ENCODE measurements around the gene KREMEN2. TPM values are rescaled to one million over a fixed set of nuclear protein-coding genes. Genes with fewer than 3 reads are reported as not detected.

KREMEN2 gene
- total and polyA plus RNA-seq, 2 of the 13 experiments (the other 11 are each of a cell fraction or from before 2014, with no cell fraction given), result 0.48 to 1.2 TPM

DNA sequence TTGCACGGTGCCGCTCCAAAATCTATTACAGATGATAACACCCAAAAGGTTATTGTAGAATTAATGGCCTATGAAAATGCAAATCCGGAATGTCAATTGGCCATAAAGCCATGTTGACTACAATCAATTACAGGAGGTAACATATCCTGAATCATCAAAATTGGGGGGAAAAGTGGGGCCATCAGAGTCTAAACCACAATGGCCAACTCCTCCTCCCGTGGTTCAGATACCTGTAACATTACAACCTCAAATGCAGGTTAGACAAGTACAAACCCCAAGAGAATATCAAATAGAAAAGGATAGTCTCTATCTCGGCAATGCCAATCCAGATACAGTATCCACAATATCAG, 37.5 kb upstream of the KREMEN2 start:
- Histone ChIP-seq H3K36me3 (replicated peaks in 1 of 2; ENCODE audit: control insufficient read depth in 1 of 2, insufficient read depth in 2 of 2, low read length in 2 of 2) (peaks cover 4 to 5% of the 10 kb centered on the region in 2 experiments; a peak in 3 of 5 replicates), H3K79me2 (ENCODE audit: insufficient read depth, low read length) (no peaks in the 10 kb centered on the region), H3K9me3 (ENCODE audit: low read length) (no peaks in the 10 kb centered on the region), H2AFZ (ENCODE audit: low read length) (no peak overlapping the region), H3K27ac (ENCODE audit: extremely low read length, insufficient read depth, low read length) (no peak overlapping the region), H3K4me1 (ENCODE audit: insufficient read depth, low read length) (0 out of 2 replicates have a peak, but pooled peaks cover 9% of the 10 kb centered on the region), H3K27me3 (ENCODE audit: control insufficient read depth in 1 of 2, insufficient read depth in 2 of 2, low read length in 2 of 2) (no peaks in the 10 kb centered on the region), H4K20me1 (ENCODE audit: insufficient read depth, low read length) (no peaks in the 10 kb centered on the region), H3K4me2 (ENCODE audit: low read depth, low read length) (peak overlapping the region; percentile 56; the same call in 1 of the 2 replicates), H3K4me3 (replicated peaks in 1 of 3; ENCODE audit: insufficient read depth in 1 of 3, low read depth in 2 of 3, low read length in 3 of 3) (no peak overlapping the region), H3K9ac (ENCODE audit: insufficient read depth, low read depth, low read length) (no peak overlapping the region)
- intact Hi-C loops (cut with micrococcal nuclease; ENCODE audit: unreplicated experiment), result no loop called here
- POLR2A ChIA-PET, result interaction anchor here (0.6 to 1.0 kb wide), 3 partner anchors 15 to 58 kb away, joined by 4 to 6 read pairs (median 4); no protein-coding TSS in a partner anchor
- in situ Hi-C loops (cut with HindIII; ENCODE audit: extremely low pct_ligation_motif_present, low pct_unique_long_range_greater_than_20kb), result no loop called here
- FAIRE-seq (no peak), ATAC-seq (no peak), DNase-seq (ENCODE audit: low spot score) (no peak)
- no TSS peak for BruUV-seq (replicated peaks)
- 87% methylated on average over 5 of the region's 5 CpGs for WGBS (ENCODE audit: low lambda C conversion rate)
- CTCF ChIA-PET (ENCODE audit: low intra/inter-chr PET ratio, low total read pairs), result interaction anchor here (1.1 to 2.0 kb wide), 4 partner anchors 52 to 88 kb away, joined by 3 to 9 read pairs (median 7); no protein-coding TSS in a partner anchor
- TF ChIP-seq ZSCAN12 (CRISPR knock-in tag; IDR thresholded peaks at IDR 0.05) (no peak), MAFK (conservative IDR thresholded peaks at IDR 0.05 in 1 of 2, IDR thresholded peaks at IDR 0.05 in 1 of 2; ENCODE audit: low read length in 2 of 2) (peak in 1 of 2 experiments; percentile 24; a peak in 1 of 4 replicates)

DNA sequence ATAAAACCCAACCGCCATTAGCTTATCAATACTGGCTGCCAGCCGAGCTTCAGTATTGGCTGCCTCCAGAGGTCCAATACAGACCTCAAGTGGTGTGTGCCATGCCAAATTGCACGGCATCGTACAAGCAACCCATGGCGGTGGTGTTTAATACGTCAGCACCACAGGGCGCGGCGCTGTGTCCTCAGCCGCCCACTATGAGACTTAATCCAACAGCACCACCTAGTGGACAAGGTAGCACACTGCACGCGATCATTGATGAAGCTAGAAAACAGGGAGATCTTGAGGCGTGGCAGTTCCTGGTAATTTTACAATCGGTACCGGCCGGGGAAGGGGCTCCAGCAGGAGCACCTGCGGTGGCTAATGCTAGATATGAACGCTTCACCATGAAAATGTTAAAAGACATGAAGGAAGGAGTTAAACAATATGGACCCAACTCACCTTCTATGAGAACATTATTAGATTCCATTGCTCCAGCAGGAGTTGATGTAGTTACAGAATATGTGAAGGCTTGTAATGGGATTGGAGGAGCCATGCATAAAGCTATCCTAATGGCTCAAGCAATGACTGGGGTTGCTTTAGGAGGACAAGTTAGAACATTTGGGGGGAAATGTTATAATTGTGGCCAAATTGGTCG, 36.9 kb upstream of the KREMEN2 start:
- no peak overlapping the region for H3K4me3 ChIP-seq (replicated peaks in 1 of 3; ENCODE audit: insufficient read depth in 1 of 3, low read depth in 2 of 3, low read length in 3 of 3)
- H3K79me2 ChIP-seq (ENCODE audit: insufficient read depth, low read length), result no peaks in the 10 kb centered on the region
- peak overlapping the region; percentile 56 for H3K4me2 ChIP-seq (ENCODE audit: low read depth, low read length)
- intact Hi-C loops (cut with micrococcal nuclease; ENCODE audit: unreplicated experiment), result no loop called here
- 37% methylated on average over 6 of the region's 19 CpGs for WGBS (ENCODE audit: low lambda C conversion rate)
- H3K9me3 ChIP-seq (ENCODE audit: low read length), result no peaks in the 10 kb centered on the region
- ChIA-PET CTCF (ENCODE audit: low intra/inter-chr PET ratio, low total read pairs) (interaction anchor here (1.1 to 2.0 kb wide), 4 partner anchors 52 to 88 kb away, joined by 3 to 9 read pairs (median 7); no protein-coding TSS in a partner anchor), POLR2A (interaction anchor here (0.5 to 1.0 kb wide), 5 partner anchors 15 to 59 kb away, joined by 3 to 6 read pairs (median 4); partner anchors contain the start of gene FLYWCH1)
- DNase-seq (ENCODE audit: low spot score), result peak; percentile 74
- no peak overlapping the region for H3K9ac ChIP-seq (ENCODE audit: insufficient read depth, low read depth, low read length)
- in situ Hi-C loops (cut with HindIII; ENCODE audit: extremely low pct_ligation_motif_present, low pct_unique_long_range_greater_than_20kb), result no loop called here
- no peak overlapping the region for H2AFZ ChIP-seq (ENCODE audit: low read length)
- peak; percentile 83 for ATAC-seq
- no TSS peak for BruUV-seq (replicated peaks)
- no peaks in the 10 kb centered on the region for H4K20me1 ChIP-seq (ENCODE audit: insufficient read depth, low read length)
- no peak overlapping the region for H3K27ac ChIP-seq (ENCODE audit: extremely low read length, insufficient read depth, low read length)
- no peaks in the 10 kb centered on the region for H3K27me3 ChIP-seq (ENCODE audit: control insufficient read depth in 1 of 2, insufficient read depth in 2 of 2, low read length in 2 of 2)
- FAIRE-seq, result peak; percentile 89
- H3K36me3 ChIP-seq (replicated peaks in 1 of 2; ENCODE audit: control insufficient read depth in 1 of 2, insufficient read depth in 2 of 2, low read length in 2 of 2), result peaks cover 4 to 5% of the 10 kb centered on the region in 2 experiments; a peak in 3 of 5 replicates
- 0 out of 2 replicates have a peak, but pooled peaks cover 9% of the 10 kb centered on the region for H3K4me1 ChIP-seq (ENCODE audit: insufficient read depth, low read length)
- TF ChIP-seq, protein P1, sequence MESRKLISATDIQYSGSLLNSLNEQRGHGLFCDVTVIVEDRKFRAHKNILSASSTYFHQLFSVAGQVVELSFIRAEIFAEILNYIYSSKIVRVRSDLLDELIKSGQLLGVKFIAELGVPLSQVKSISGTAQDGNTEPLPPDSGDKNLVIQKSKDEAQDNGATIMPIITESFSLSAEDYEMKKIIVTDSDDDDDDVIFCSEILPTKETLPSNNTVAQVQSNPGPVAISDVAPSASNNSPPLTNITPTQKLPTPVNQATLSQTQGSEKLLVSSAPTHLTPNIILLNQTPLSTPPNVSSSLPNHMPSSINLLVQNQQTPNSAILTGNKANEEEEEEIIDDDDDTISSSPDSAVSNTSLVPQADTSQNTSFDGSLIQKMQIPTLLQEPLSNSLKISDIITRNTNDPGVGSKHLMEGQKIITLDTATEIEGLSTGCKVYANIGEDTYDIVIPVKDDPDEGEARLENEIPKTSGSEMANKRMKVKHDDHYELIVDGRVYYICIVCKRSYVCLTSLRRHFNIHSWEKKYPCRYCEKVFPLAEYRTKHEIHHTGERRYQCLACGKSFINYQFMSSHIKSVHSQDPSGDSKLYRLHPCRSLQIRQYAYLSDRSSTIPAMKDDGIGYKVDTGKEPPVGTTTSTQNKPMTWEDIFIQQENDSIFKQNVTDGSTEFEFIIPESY (CRISPR knock-in tag; IDR thresholded peaks at IDR 0.05), result 0 out of 2 replicates have a peak, but pooled peaks have one; percentile 37
- TF ChIP-seq TARDBP (CRISPR knock-in tag; IDR thresholded peaks at IDR 0.05), result no peak
- TF ChIP-seq RBM39 (IDR thresholded peaks at IDR 0.05; ENCODE audit: low read depth, low read length, poor library complexity, severe bottlenecking), result no peak
- TF ChIP-seq, protein P2, sequence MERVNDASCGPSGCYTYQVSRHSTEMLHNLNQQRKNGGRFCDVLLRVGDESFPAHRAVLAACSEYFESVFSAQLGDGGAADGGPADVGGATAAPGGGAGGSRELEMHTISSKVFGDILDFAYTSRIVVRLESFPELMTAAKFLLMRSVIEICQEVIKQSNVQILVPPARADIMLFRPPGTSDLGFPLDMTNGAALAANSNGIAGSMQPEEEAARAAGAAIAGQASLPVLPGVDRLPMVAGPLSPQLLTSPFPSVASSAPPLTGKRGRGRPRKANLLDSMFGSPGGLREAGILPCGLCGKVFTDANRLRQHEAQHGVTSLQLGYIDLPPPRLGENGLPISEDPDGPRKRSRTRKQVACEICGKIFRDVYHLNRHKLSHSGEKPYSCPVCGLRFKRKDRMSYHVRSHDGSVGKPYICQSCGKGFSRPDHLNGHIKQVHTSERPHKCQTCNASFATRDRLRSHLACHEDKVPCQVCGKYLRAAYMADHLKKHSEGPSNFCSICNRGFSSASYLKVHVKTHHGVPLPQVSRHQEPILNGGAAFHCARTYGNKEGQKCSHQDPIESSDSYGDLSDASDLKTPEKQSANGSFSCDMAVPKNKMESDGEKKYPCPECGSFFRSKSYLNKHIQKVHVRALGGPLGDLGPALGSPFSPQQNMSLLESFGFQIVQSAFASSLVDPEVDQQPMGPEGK (CRISPR knock-in tag; IDR thresholded peaks at IDR 0.05), result 0 out of 2 replicates have a peak, but pooled peaks have one; percentile 15
- no peak for TF ChIP-seq ZNF10 (CRISPR knock-in tag; IDR thresholded peaks at IDR 0.05; ENCODE audit: borderline replicate concordance, low read depth)
- TF ChIP-seq ZNF337 (CRISPR knock-in tag; IDR thresholded peaks at IDR 0.05; ENCODE audit: borderline replicate concordance, low read depth), result no peak
- TF ChIP-seq ZSCAN9 (CRISPR knock-in tag; IDR thresholded peaks at IDR 0.05; ENCODE audit: borderline replicate concordance), result no peak

Measured in HepG2 (cell line).